ENCODE data around the gene EDA.

DNA sequence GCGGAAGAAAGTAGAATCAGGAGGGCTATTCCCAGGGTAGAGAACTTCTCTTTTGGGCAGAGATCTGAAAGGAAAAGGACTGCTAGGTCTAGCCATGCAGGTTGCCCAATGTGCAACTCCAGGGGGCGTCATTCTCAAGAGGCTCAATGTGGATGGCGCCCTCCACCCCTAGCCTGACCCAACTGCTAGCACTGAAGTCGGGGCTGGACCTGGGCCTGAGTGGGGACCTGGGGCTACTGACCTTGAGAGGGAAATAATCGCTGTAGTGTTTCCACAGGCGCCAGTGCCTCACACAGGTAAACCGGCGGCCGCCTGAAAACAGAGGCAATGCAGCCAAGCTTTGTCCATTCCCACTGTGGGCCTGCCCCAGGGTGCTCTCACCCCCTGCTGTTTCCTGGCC is 427.8 kb downstream of the EDA start:
- TF ChIP-seq CTCF (IDR thresholded peaks at IDR 0.05), result no peak
- no peak for TF ChIP-seq EZH2 (IDR thresholded peaks at IDR 0.05; ENCODE audit: borderline replicate concordance, insufficient read depth, low read depth, low read length, poor library complexity, severe bottlenecking)
